CD4-positive, alpha-beta T cell treated with Interleukin-4 for 1 hour (primary cell): Measurements from ENCODE around the gene CFAP52.
"Not testable (repeated sequence)": the region's sequence is repeated elsewhere in the genome, so short reads cannot be mapped to it uniquely, and the experiment has no call there.

Experiments used
- DNase-seq, 2 donors: peaks; one replicate each; pipeline ENCODE4 v3.0.0-alpha.2; 2020 to 2022

Gene CFAP52

DNA sequence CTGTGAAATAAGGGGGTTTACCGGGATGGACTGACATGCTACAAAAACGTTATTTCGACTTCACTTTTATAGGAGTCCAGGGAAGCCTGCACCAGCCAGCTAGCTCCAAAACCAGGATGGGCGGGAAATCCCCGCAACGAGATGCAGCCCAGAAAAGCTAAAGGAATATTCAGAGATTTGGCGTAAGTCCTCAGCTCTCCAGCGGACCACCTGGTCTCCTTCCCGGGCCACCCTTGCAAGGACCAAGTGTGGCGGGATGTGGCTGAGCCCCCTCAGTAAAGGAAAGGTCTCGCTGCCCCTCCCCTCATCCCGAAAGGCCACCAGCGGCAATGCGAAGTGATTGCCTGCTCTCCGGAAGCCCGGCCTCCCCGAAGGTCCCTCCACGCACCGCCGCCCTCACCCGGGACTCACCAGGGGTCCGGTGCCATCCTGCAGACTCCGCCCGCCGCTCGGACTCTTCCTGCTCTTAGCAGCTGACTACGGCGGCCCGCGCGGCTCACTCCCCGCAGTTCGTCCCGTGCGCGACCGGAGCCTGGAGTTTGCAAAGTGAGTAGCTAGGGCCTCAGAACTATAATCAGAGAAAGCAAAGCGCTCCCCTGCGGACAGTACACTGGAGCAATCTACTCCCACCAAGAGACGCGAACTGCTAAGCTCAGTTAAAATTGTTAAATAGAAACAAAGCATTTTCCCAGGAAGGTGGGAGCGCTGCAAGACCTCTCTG is 901 bp upstream of the CFAP52 start, which contains the start of gene STX8:
STX8 (minus strand) TSS at position 440 of the 721 bp plus-strand sequence; CDS start at position 428, 12 bp downstream.
- DNase-seq, result peak; percentile 78 to 81

DNA sequence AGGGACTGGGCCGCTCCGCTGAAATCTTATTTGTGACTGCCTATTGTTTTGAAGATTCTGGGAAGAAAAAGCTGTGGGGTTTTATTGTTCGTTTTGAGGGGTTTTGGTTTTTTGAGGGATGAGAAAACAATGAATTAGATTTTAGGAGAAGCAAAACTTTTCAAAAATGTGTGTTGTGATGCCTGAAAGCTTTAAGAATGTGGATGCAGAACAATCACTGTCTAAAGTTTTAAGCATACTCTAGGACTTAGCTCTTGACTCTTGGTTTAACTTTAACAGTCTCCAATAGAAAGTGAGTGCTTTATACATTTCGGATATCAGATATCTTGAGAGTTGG is 899 bp downstream of the CFAP52 start:
- no peak for DNase-seq

DNA sequence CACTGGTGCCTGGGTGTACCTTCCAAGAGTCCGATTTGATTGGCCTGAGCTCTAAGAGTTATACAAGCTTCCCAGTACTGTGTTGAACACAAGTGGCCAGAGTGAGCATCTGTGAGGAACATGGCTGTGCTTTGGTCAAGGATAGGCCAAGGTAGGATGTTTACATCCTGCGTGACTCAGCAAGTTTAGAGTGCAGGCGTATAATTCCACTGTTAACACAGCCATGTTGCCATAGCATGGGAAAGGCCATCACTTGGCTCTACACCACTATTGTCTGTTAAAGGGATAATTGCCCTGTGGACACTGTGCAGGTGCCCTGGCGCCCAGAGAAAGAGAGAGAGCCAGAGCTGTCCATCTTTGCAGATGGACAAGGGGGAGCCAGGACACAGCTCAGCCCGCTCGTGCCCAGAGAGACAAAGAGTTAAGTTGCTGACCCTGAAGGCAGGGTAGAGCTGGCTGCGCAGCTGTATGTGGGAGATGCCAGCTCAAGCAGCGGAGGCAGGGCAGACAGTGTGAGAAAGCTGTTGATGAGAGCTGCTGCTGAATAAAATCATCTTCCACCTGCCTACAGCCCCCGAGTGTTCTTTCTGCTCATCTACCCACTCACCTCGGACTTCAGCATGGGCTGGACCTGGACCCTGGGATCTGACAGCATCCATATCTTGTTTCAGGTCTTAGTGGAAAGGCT is 11.7 kb downstream of the CFAP52 start:
- DNase-seq, result no peak

DNA sequence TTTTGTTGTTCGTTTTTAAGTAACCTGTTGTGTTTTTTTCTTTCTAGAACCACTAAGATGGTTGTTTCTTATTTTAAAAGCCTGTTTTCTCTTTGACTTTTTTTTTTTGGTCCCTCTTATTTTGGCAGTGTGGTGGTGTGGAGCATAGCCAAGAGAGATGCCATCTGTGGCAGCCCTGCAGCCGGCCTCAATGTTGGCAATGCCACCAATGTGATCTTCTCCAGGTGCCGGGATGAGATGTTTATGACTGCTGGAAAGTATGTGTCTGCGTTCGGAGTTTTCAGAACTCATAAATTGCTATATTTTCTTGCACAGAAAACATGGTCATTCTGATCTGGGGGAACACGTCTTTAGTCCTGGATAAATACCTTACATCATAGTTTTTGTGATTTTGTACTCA is 17.6 kb downstream of the CFAP52 start:
- no peak for DNase-seq

DNA sequence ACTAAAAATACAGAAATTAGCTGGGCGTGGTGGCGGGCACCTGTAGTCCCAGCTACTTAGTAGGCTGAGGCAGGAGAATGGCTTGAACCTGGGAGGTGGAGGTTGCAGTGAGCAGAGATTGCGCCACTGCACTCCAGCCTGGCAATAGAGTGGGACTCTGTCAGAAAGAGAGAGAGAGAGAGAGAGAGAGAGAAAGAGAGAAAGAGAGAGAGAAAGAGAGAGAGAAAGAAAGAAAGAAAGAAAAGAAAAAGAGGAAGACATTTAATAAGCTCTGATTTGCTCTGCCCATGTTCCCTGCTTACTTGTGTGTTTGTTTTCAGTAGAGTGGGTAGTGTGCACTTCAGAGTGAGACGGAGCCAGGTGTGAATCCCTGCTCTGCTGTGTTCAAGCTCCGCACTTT is 21.2 kb downstream of the CFAP52 start:
- DNase-seq, result not testable (repeated sequence)

DNA sequence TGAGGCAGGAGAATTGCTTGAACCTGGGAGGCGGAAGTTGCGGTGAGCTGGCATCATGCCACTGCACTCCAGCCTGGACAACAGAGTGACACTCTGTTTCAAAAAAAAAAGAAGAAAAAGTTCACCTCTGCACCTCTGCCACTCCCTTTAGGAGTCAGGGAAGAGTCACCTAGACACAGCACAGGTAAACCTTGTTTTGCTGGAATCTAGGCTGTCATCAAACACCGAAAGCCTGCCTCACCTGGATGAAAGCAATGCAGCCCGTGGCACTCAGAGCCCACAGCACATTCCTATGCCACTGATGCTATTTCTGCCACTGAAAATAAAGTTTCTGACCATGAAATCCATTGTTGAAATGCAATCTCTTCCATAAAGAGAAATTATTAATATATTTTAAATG is 22.2 kb downstream of the CFAP52 start:
- no peak for DNase-seq

DNA sequence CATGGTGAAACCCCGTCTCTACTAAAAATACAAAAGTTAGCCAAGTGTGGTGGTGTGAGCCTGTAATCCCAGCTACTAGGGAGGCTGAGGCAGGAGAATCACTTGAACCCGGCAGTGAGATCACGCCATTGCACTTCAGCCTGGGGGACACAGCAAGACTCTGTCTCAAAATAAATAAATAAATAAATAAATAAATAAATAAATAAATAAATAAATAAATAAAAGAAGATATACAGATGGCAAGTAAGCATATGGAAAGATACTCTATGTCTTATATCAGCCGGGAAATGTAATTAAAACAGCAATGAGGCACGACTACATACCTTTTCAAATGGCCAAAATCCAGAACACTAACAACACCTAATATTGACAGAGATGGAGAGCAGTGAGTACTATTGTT is 28.1 kb downstream of the CFAP52 start:
- not testable (repeated sequence) for DNase-seq

DNA sequence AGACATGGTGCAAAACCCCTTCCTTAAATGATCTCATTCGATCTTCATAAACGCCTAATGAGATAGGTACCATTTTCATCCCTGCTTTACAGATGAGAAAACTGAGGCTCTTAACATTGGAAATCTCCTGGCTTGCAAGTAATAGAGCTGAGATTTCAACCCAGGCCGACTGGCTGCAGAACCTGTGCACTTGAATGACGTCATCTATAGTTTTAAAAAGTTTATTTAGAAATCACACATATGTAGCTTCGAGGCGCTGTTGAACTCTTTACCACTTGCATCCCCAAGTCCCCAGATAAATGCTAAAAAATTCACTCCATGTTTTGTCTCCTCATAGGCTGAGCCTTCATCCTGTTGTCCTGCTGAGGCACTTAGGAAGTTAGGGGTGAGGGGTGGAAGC is 30.0 kb downstream of the CFAP52 start:
- DNase-seq, result no peak

DNA sequence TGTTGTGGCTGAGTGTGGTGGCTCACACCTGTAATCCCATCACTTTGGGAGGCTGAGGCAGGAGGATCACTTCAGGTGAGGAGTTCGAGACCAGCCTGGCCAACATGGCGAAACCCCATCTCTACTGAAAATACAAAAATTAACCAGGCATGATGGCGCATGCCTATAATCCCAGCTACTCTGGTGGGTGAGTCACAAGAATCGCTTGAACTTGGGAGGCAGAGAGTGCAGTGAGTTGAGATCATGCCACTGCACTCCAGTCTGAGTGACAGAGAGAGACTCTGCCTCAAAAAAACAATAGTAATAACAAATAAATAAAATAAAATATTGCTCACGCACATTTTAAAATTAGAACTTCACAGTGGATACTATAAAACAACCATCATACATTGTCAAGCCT is 30.6 kb downstream of the CFAP52 start:
- not testable (repeated sequence) for DNase-seq

DNA sequence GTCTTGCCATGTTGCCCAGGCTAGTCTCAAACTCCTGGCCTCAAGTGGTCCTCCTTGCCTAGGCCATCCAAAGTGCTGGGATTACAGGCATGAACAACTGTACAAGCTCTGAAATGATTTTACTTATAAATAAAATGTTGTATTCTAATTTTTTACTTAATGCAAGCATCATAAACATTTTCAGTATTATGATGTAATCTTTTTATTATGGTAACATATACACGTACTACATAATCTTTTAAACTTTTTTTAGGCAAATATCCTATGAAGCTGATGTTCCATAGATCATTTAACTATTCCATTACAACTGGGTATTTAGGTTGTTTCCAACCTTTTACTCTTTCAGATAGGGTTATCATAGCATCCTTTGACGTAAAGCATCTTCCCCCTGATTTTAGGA is 35.1 kb downstream of the CFAP52 start:
- no peak for DNase-seq

DNA sequence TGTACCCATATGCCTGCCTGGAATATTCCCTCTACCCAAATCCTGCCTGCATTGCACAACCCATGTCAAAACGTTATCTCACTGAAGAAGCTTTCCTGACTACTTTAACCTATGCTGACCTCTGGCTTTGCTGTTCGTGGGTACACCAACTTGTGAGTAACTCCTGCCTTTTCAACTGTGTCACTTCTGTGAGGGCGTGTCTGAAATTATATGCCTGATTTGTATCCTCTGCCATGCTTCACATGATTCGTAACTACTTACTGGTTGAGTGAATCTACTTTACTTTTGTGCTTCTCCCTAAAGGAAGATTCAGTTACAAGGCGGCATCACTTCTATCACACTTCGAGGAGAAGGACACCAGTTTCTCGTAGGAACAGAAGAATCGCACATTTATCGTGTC is 35.6 kb downstream of the CFAP52 start:
- DNase-seq, result no peak

DNA sequence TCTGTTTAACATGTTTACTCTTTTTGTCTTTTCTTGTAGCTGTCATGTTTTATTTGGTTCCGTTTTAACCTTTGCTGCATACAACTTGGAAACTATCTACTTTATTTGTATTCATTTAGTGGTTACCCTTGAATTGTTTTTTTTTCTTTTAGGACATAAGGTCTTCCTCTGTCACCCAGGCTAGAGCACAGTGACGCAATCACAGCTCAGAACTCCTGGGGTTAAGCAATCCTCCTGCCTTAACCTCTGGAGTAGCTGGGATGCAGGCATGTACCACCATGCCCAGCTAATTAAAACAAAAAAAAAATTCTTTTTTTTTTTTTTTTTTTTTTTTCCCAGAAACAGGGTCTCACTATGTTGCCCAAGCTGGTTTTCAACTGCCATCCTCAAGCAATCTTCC is 39.0 kb downstream of the CFAP52 start:
- DNase-seq, result no peak

DNA sequence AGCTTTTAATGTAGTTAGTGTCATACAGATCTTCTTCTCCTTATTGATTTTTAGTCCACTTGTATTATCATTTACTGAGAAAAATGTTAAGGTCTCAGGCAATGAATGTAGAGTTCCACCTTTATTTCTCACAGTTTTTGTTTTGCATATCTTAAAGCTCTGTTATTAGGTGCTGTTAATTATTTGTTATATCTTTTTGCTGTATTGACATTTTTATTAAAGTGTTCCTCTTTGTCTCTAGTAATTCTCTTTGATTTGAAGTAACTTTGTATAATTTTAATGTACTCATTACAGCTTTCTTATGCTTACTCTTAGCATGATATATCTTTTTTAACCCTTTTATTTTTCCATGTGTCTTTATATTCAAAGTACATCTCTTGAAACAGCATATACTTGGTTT is 46.5 kb downstream of the CFAP52 start:
- DNase-seq, result no peak

DNA sequence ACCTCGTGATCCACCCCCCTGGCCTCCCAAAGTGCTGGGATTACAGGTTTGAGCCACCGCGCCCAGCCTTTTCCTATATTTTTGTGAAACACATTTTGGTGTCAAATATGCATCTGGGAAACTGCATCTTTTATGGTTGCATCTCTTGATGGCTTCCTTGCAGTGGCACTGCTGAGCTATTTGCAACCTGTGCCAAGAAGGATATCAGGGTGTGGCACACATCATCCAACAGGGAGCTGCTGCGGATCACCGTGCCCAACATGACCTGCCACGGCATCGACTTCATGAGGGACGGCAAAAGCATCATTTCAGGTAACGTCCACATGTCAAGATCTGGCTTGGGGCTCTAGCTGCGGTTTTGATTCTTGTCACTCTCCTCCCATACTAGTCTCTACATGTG is 52.1 kb downstream of the CFAP52 start:
- no peak for DNase-seq

DNA sequence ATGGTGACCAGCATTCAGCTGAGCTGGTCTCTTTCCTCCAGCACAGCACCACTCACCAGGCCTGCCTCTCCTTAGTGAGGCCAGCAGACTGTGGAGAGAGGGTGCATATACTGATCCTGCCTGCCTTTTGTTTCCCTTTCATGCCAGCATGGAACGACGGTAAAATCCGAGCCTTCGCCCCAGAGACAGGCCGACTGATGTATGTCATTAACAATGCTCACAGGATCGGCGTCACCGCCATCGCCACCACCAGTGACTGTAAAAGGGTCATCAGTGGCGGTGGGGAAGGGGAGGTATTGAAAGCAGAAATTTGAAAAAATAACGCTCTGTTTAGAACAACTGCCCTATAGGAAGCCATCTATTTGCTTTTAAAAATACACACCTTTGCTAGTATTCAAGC is 56.3 kb downstream of the CFAP52 start:
- no peak for DNase-seq

DNA sequence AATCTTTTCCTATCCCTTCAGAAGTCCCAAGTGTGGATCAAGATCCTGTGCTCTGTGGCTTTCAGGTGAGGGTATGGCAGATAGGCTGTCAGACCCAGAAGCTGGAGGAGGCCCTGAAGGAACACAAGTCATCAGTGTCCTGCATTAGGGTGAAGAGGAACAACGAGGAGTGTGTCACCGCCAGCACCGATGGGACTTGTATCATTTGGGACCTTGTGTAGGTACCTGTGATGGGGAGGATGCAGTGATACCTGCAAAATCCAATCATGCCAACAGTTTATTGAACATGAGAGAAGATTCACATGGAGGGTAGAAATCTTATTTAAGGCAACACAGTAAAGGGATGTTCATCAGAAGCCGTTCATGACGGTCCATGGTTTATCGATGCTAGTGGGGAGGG is 58.9 kb downstream of the CFAP52 start:
- no peak for DNase-seq

DNA sequence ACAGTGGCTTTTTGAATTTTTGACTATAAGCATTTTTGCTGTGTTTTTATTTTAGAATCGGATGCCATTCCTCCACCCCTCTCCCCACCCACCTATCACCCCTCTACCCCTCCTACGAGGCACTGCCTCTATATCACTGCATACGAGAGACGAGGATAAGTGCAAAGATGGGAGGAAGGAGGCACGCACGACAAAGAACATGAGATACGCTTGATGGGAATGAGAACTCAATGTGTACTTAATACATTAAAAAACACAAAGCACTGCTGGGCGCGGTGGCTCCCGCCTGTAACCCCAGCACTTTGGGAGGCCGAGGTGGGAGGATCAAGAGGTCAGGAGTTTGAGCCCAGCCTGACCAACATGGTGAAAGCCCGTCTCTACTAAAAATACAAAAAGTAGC is 60.1 kb downstream of the CFAP52 start:
- no peak for DNase-seq

DNA sequence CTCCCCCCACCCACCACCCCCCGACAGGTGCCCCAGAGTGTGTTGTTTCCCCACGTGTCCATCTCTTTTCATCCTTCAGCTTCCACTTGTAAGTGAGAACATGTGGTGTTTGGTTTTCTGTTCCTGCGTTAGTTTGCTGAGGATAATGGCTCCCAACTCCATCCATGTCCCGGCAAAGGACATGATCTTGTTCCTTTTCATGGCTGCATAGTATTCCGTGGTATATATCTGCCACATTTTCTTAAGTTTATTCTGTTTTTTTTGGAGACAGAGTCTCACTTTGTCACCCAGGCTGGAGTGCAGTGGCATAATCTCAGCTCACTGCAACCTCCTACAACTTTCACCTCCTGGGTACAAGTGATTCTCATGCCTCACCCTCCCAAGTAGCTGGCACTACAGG is 63.9 kb downstream of the CFAP52 start:
- DNase-seq, result not testable (repeated sequence)

DNA sequence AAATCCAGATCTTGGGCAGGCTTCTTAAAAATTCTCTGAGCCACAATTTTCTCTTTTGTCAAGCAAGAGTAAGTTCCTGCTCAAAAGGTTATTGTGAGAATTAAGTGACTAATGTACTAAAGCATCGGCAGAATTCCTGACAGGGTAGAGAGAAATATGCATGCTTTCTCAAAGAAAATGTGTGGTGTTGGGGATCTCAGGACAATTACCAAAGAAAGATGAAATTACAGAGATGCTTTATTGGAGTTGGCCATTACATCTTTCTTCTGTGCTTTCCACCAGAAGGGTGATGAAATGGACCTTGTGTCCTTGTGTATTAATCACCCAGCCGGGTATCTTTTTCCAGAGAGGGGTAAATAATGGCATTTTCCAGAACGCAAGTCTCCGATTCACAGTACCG is 67.2 kb downstream of the CFAP52 start:
- no peak for DNase-seq

DNA sequence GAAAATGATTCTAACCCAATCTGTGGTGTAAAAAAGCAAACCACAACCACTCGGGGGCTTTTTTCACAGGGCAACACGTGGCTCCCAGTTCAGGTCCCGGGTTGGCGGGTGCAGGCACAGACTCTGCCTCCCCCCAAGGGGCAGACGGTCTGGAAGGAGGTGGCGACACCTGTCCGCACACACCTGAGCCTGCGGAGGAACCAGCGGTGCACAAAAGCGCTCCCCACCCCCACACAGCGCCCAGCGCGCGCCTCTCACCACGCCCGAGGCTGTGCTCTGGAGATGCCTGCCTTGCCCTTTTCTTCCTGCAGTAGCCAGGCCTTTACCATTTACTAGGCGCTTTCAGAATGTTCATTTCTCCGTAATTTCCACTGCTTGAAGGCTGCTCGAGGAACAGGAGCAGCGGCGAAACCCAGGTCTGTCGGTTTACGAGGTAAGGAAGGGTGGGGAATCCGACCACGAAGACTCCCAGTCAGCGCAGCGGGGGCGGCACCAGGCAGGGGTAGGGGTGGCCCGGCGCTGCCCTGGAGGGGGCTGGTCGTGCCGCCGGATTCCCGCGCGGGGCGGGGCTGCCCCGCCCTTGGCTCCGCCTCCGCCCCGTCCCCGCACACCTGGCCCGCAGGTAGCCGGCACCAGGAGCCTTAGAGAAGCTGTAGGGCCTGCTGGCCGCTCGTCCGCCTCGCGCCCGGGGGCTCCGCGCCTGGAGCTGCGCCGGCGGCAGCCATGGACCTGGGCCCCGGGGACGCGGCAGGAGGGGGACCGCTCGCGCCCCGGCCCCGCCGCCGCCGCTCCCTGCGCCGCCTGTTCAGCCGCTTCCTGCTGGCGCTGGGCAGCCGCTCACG is 68.7 kb downstream of the CFAP52 start, which contains the start of gene USP43:
USP43 (plus strand) TSS at position 608 of the 842 bp plus-strand sequence; CDS start at position 724, 116 bp downstream.
- DNase-seq, result peak in 1 of 2 donors; percentile 9

DNA sequence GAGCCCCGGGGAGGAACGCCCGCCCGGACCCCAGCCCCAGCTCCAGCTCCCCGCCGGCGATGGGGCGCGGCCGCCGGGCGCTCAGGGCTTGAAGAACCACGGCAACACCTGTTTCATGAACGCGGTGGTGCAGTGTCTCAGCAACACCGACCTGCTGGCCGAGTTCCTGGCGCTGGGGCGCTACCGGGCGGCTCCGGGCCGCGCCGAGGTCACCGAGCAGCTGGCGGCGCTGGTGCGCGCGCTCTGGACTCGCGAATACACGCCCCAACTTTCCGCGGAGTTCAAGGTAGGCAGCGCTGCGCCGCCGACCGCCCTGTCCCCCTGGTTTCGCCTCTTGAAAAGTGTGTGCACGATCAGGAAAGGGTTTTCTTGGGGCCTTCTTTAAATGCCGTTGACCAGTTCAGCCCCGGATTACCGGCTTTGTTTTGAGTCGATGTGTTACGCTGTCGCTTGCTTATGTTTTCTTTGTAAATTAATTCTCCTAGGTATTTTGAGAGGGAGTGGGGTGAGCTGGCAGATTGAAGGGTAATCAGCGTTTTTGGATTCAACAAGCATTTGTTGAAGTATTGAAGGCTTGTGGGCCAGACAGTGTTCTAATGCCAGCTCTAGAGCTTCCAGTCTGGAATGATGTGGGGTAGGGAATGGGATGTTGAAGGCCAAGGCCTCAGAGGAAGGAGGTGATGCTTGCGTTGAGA is 69.6 kb downstream of the CFAP52 start:
- no peak for DNase-seq

DNA sequence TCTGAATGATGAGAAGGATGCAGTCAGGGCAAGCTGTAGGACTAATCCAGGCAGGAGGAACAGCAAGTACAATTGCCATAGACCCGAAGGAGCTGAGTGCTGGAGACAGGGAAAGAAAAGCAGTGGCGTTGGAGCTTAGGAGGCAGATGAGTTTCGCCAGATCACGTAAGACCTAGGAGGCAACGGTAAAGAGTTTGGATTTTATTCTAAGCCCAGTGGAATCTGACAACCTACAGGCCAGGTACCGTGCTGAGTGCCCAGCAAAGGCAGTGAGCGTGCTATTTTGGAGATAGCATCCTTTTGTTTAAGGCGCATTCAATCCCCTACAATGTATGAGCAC is 70.1 kb downstream of the CFAP52 start:
- DNase-seq, result no peak

DNA sequence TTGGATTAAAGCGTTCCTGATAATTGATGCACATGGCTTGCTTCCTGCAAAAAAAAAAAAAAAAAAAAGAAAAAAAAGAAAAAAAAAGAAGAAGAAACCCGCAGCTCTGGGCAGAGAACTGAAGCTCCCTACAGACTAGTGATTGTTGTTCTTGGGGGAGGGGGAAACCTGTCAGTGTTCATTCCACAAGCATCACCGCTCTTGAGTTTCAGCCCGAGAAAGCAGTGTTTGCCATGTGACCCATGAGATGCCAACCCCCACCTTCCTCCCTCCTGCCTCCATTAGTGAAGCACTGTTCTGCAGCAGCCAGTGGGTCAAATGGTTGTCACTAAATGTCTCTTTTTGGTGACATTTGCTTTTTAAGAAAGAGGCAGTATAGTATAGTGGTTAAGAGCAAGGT is 70.6 kb downstream of the CFAP52 start:
- DNase-seq, result no peak
